ENCODE measurements around the gene MRPS5.

- TF ChIP-seq CTCF (IDR thresholded peaks at IDR 0.05) (no peak), POLR2A (IDR thresholded peaks at IDR 0.05) (no peak)
Measured at GRCh38 chr2:95104606-95105005, 17.0 kb downstream of the MRPS5 start.

Data from right lobe of liver (tissue), 4 donors.